G401 (cell line): Measurements from ENCODE around the gene GABRD. TPM values are rescaled to one million over a fixed set of nuclear protein-coding genes. Genes with fewer than 3 reads are reported as not detected.
A peak's percentile ranks its signal among the peaks of the same experiment; 100 is the strongest.

Experiments
- DNase-seq: peaks from one replicate; pipeline ENCODE4 v3.0.0-alpha.2; 2015; ENCODE audit warnings: low spot score
- in situ Hi-C: cut with HindIII; loops from 2 replicates; pipeline ENCODE4 v1.10.0; 2016; ENCODE audit warnings: low sequenced_read_pairs, mixed read lengths
- total RNA-seq: library from RNA; depleted of rRNA; stranded (reverse); fragments of >200 nt; shearing (Covaris generic); gene quantifications from 2 replicates; pipeline ENCODE4 v1.2.3, GENCODE V29; 2014

Gene GABRD
- total RNA-seq, 1 experiment from 2014 or later: 1.2 TPM

DNA sequence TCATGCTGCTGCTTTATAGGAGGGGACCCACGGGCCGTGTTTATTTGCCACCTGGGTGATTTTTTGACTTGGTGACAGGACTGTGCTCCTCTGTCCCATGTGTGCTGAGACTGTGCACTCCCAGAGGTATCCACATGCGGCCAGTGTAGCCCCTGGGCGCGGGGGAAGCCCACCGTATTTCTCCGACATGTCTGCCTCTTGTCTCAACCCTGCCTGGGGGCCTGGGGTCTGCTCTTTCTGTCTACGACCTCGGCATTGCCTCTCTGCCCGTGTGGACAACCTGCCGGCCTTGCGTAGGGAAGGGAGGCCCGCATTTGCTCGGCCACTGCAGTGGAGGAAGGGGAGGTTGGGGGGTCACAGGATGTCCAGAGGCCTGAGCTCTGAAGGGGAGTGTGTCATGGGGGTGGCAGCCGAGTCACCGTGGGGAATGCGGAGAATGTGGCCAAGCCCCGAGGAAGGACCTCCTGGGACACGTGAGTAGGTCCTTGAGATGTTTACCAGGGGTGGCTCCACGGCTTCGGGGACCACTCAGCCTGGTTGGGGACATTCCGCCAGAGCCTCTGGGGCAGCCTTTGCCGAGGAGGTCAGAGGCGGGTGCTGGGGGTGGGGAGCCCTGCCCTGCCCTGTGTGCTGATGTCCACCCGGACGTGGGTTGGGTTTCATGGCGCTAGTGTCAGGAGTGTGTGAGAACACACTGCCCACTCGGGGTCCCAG is 42.1 kb downstream of the GABRD start:
- in situ Hi-C loops: no loop called here
- DNase-seq: no peak

DNA sequence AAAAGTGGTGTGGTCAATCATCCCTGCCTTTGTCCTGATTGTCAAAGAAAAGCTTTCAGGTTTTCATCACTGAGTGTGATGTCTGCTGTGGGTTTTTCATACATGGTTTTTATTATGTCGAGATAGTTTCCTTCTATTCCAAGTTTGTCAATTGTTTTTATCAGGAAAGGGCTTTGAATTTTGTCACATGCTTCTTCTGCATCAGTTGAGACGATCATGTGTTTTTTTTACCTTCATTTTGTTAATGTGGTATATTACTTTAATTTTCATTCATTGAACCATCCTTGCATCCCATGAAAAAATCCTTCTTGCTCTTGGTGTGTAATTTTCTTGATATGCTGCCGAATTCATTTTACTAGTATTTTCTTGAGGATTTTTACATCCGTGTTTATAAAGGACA is 46.6 kb downstream of the GABRD start:
- in situ Hi-C loops: no loop called here
- no peak for DNase-seq

DNA sequence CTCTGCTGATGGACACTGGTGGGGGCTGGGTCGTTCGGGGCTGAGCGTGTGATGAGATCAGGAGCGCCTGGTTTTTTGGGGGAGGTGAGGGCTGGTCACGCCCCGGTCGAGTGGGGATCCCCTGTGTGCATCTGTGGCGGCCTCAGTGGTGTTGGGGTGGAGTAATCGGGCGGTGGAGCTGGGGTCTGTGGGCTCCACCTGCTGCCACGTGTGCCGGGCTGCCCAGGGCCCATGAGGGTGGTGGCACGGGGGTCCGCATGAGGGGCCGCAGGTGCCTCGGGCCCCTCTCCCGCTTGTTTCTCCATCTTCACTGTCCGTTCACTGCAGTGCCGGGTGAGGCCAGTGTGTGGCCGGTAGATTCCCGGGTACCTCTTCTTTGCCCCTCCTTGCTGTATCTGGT is 48.2 kb downstream of the GABRD start:
- DNase-seq: no peak
- in situ Hi-C loops: no loop called here

DNA sequence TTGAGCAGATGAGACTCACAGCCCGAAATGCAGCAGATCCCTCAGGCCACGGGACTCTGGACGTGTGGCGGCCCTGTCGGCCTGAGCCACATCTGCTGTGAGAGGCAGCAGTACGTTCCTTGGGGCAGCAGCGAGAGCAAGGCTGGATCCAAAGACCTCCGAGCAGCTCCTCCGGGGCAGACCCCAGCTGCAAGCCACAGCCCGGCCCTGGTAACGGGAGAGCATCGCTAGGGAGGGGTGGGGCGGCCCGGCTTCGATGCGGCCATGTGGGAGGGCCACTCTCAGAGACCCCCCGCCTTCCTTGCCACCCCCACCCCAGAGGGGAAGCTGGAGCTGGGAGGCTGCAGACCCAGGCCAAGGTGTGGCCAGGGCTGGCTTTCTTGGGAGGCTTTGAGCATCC is 48.8 kb downstream of the GABRD start:
- in situ Hi-C loops: no loop called here
- DNase-seq: no peak

- in situ Hi-C loops: no loop called here
- DNase-seq: no peak
These were observed 49.8 kb downstream of the GABRD start for GRCh38 chr1:2068951-2069350.

DNA sequence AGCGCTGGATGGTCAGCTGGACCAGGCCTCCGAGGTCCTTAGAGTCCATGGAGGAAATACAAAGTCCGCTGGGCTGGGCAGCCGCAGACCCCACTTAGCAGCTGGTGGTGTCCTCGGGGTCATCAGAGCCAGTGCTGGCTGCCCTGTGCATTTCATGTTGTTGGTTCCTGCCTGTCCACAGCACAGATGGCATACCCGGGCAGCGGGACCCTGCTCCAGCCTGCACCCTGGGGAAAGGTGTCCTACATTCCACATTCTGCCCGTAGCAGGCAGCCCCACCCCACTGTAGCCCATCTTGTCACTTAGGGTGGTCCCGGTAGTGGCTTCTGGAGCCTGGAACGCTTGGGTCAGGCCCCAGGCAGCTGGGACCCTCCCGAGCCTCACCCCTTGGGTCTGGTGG is 50.9 kb downstream of the GABRD start:
- DNase-seq: peak; percentile 19
- in situ Hi-C loops: no loop called here

DNA sequence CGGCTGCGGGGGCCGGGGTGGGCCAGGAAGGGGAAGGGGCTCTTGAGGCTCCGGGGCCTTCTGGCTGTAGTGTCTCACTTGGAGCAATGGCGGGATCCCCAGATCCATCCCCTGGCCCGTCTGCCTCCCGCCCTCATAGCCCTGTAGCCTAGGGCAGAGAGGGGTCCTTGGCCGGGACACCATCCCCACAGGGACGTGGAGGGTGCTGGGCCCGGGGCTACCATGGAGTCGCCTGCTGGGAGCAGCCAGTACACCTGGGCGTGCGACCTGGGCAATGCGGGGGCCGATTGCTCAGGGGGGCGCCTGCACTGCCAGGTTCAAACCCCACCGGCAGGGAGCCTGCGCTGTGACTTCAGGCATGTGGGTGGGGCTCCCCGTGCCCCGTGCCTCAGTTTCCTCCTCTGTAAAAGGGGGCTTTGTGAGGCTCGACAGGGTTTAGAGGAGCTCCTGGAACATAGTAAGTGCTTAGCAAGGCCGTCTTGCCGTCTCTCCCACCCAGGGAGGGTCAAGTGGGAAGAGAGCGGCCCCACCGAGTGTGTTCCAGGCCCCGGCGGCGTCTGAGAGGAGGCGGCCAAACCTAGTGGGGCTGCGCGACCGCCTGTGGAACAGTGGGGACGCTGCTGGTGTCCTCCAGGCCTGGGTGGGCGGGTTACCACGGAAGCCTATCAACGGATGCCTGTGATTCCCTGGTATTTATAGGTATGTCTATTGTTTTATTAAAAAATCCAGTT is 51.8 kb downstream of the GABRD start:
- DNase-seq: no peak
- in situ Hi-C loops: no loop called here

GRCh38 chr1:2072109-2072806 is 53.1 kb downstream of the GABRD start:
- DNase-seq: no peak
- in situ Hi-C loops: no loop called here

- in situ Hi-C loops: no loop called here
These were observed 53.7 kb downstream of the GABRD start for GRCh38 chr1:2072891-2073290.

DNA sequence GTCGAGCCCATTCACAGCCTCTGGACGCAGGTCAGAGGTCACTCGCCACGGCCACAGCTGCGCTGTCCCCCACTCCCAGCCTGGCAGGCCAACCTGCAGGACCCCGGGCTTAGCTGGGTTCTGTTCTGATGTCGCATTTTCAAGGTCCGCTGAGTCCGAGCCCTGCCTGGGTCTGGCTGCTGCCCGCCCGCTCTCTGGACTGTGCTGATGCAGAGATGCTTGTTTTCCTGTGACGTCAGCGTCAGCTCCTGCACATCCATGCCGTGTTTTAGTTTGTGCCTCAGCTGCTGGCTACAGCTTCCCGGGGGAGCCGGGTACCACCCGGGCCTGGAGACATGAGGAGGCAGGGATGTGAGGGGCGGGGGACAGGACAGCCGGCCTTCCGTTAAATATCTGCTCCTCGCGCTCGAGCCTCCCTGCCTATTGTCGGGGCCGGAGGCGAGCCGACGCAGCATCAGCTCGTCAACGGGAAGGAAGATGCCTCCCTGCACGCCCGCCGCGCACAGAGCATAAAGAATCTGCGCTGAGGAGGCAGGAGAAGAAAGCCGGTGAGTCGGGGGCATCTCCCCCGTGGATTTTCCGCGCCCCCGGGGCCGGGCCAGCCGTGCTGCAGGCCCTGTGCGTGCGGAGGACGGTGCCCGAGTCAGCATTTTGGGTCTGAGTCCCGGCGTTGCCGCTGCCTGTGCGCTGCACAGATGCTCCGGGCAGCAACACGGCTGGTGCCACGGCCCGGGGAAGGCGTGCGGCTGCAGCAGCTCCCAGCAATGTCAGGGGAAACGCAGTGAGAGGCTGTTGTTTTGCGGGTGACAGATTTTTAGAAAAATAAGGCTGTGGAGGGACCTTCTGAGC is 54.5 kb downstream of the GABRD start:
- DNase-seq: peak; percentile 94
- in situ Hi-C loops: no loop called here

More at GRCh38 chr1:2072891-2073290, 53.7 kb downstream of the GABRD start:
- DNase-seq: no peak

- in situ Hi-C loops: no loop called here
- DNase-seq: no peak
These were observed 55.3 kb downstream of the GABRD start for GRCh38 chr1:2074396-2074795.

GRCh38 chr1:2074944-2075740 is 56.0 kb downstream of the GABRD start:
- peak; percentile 58 for DNase-seq
- in situ Hi-C loops: no loop called here

- no peak for DNase-seq
- in situ Hi-C loops: no loop called here
These were observed 57.7 kb downstream of the GABRD start for GRCh38 chr1:2076826-2077225.

DNA sequence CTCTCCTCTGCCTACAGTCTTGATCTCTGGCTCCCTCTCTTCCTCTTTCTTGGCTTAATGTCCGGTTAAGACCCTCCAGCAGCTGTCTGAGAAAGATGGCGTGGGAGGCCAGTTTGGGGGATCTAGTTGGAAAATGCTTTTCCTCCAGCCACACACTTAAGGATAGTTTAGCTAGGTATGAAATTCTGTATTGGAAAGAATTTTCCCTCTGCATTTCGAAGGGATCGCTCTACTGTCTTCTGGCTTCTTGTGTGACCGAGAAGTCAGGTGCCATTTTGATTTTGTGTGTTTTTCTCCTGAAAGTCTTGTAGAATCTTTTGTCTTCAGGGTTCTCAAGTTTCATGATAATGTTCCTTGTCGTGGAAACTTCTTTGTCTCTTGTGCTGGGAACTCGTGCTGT is 59.0 kb downstream of the GABRD start:
- in situ Hi-C loops: no loop called here
- DNase-seq: no peak

- in situ Hi-C loops: no loop called here
- no peak for DNase-seq
These were observed 60.4 kb downstream of the GABRD start for GRCh38 chr1:2079396-2080085.

DNA sequence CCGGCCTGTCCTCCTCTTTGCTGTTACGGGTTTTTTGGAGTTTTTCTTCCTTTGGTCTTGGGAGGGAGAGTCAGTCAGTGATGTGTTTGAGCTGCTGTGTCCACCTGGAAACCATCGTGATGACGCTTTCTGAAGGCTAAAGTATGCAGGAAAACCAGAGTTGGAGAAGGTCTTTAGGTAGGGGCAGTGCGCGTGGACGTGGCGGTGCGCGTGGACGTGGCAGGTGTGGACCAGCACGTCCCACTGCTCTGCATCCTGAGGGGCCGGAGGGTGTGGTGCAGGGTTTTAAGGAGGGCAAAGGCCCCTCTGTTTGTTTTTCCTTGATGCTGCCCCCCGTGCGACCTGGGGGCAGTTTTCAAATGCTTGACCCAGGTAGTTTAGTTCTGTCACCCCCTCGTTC is 61.0 kb downstream of the GABRD start:
- in situ Hi-C loops: no loop called here

More for the DNA sequence above, 61.0 kb downstream of the GABRD start:
- DNase-seq: no peak
